GM19193 (cell line): ENCODE results near the gene DMTF1.

Experiments
- POLR2A ChIP-seq: IDR thresholded peaks from 4 replicates; pipeline ENCODE4 v1.6.1; 2011; ENCODE audit not compliant: insufficient read depth, insufficient read length; ENCODE audit errors: extremely low read depth

DMTF1 gene

GRCh38 chr7:87137271-87137670, 15.0 kb upstream of the DMTF1 start:
- no peak for TF ChIP-seq POLR2A

GRCh38 chr7:87139514-87139913, 12.7 kb upstream of the DMTF1 start:
- no peak for TF ChIP-seq POLR2A

GRCh38 chr7:87140271-87140748, 11.9 kb upstream of the DMTF1 start:
- no peak for TF ChIP-seq POLR2A

GRCh38 chr7:87144173-87144657, 8.0 kb upstream of the DMTF1 start:
- no peak for TF ChIP-seq POLR2A

DNA sequence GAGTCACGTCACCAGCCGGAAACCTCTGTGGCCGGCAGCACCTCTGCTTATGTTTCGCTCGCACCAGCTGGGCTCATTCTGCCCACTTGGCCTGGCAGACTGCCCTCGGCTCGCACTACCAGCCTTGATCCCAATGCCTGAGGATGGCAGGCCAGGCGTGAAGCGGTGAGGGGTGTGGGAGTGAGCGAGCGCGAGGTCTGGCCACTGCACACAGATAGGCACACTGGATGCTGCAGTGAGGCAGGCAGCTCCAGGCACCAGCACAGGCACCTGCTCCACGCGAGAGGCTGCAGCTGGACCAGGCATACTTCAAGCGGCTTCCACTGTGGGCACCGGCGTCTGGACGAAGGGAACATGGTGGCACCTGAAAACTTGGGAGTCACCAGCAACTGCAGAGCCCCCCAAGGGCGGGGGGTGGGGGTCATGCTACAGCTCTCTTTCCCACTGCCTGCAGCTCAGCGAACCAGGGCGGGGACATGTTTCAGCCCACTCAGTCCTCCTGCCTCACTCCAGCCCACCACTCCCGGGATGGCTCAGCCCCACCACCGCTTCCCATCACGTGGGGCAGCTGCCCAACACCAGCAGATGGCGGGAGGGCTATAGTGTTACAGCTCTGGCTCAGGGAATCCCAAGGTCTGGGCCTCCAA, 5.4 kb upstream of the DMTF1 start:
- no peak for TF ChIP-seq POLR2A

DNA sequence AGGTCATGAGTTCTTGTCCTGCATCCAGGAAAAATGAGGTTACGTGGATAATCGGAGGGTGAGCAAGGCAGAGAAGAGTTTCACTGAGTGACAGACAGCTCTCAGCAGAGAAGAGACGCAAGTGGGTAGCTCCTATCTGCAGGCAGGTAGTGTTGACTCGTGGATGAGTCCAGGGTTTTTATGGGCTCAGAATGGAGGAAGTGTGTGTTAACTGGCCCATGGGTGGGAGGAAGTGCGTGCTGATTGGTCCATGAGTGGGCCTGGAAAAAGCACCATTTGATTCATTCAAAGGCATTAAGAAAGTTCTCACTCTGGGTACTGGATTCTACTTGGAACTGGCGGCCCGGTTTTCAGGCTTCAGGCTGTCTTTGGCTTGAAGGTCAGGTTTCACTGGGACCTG, 4.8 kb upstream of the DMTF1 start:
- TF ChIP-seq POLR2A, result no peak

DNA sequence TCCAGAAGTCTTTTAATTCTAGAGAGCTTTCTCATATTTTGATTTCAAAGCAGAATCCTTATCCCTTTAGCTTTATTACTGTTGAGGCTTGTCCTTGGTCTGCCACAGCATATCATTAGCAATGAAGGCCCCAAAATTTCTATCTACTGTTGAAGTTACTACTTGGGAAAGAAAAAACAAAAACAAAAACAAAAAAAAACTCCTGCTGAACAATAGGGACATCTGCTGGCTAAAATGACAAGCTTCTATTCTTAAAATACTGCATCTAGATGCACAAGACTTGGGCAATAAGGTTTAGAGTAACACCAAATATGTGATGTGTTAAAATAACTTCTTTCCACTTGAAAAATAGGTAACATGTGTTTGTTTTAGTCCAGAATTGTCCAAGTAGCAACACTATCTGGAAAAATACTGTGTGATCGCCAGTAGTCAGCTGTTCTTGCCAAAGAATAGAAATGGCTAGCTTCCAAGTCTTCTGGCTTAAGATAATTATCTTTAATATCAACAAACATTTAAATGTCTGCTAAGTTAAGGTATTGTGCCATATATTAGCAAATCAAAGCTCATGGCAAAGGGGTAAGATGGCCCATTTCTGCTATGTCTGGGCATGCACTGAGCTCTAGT, 3.8 kb upstream of the DMTF1 start:
- no peak for TF ChIP-seq POLR2A

- no peak for TF ChIP-seq POLR2A
These were observed 1.1 kb upstream of the DMTF1 start for GRCh38 chr7:87151002-87151728.

GRCh38 chr7:87151729-87152111, 533 bp upstream of the DMTF1 start:
- TF ChIP-seq POLR2A, result no peak

DNA sequence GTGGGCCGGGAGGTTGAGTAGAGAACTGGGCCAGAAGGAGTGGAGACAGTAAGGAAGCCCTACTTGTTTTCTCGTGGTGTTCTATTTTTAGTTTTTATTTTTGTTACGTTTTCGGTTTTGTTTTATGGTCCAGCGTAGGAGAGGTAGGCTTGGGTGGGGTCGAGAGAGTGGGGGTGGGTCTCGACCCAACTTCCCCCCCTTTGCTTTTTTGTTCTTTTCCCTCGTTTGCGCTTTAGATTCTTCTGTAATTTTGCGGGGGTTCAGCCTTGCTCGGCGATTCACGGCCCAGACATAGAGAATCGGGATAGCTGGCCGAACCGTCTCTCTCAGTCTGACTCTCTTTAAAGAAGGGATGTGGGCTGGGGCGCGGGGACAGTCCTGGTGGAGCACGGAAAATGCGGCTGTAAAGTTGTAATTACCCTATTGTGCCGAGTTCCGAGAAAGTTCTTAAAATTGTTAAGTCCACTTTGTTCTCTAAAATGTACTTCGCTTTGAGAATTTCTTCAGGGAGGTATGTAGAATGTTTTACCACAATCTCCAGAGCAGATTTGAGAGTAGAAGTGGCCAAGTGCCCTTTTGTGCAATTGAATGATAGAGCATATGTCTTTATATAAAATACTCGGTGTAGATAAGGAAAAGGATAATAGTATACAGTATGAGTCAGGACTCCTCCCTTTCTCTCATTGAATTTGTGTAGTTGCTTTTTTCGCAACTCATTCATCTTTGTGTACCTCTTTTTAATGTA, 816 bp downstream of the DMTF1 start:
- no peak for TF ChIP-seq POLR2A

DNA sequence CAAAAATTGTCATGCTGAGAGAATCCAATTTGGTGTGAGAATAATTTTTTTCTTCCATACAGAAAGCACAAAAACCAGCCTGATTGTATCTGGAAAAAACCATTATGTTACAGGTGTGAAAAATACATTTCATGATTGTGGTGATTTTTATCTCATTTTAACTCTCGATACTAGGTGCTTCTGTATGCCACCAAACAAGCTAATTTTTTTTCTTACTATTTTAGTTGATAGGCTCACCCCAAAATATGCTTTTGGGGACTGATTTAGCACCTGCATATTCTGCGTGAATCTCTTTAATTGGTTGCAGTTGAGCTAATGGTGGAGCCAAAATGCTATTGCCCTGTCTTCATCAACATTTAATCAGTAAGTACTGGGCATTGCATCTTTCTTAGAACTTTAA, 1.9 kb downstream of the DMTF1 start:
- TF ChIP-seq POLR2A, result no peak

GRCh38 chr7:87154569-87154968, 2.3 kb downstream of the DMTF1 start:
- no peak for TF ChIP-seq POLR2A

GRCh38 chr7:87155788-87156187, 3.5 kb downstream of the DMTF1 start:
- TF ChIP-seq POLR2A, result no peak

GRCh38 chr7:87156709-87157108, 4.5 kb downstream of the DMTF1 start:
- TF ChIP-seq POLR2A, result no peak

DNA sequence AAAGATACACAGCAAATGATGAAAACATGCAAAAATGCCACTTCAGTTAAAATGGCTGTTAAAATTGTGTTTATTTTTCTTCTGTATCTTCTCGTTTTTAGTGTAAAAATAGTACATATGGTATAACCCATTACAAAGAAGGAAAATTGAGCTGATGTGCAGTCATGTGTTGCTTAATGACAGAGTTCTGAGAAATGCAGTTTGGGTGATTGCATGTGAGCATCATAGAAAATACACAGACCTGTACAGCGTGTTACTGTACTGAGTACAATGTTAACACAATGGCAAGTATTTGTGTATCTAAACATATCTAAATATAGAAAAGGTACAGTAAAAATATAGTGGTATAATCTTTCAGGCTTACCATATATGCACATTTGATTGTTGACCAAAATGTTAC, 7.3 kb downstream of the DMTF1 start:
- no peak for TF ChIP-seq POLR2A
